H1 (cell line): ENCODE results near the gene HS3ST5. TPM values are rescaled to one million over a fixed set of nuclear protein-coding genes. Genes with fewer than 3 reads are reported as not detected.

ENCODE experiments used
- CBX5 ChIP-seq: fragments of 300-800, 300-1000 bp; sonication (generic); IDR thresholded peaks from 2 replicates; pipeline ENCODE4 v1.7.1; 2016; ENCODE audit warnings: antibody characterized with exemption, low read length, low read depth
- CHD1 ChIP-seq: IDR thresholded peaks from 2 replicates; pipeline ENCODE4 v1.6.1; 2012; ENCODE audit warnings: low read depth, low read length, improper control_type of control experiment
- EP300 ChIP-seq, 2 experiments: IDR thresholded peaks; 1 replicate in 1 of 2; 2 replicates in 1 of 2; pipeline ENCODE4 v1.6.1; 2011 to 2012; ENCODE audit warnings: low read depth in 2 of 2, low read length in 2 of 2, mild to moderate bottlenecking in 2 of 2, borderline replicate concordance in 1 of 2, inconsistent platforms in 1 of 2, moderate library complexity in 1 of 2
- POU5F1 ChIP-seq: IDR thresholded peaks from 2 replicates; pipeline ENCODE4 v1.6.1; 2011; ENCODE audit warnings: low read depth, mild to moderate bottlenecking, low read length, moderate library complexity
- RNF2 ChIP-seq: fragments of 200-900, 300-1000 bp; sonication (generic); IDR thresholded peaks from 2 replicates; pipeline ENCODE4 v1.7.1; 2016; ENCODE audit warnings: borderline replicate concordance, low read depth, mild to moderate bottlenecking, antibody characterized with exemption, low read length; ENCODE audit not compliant: poor library complexity, severe bottlenecking; ENCODE audit errors: missing control alignments
- polyA plus RNA-seq, 7 experiments: library from polyadenylated mRNA; depleted of rRNA in 3 of 7; stranded (reverse) in 5 of 7; unstranded in 2 of 7; fragments of >200 nt in 5 of 7; fragments of 200-250 nt in 2 of 7; gene quantifications; 1 replicate in 5 of 7; 2 replicates in 1 of 7; 4 replicates in 1 of 7; pipeline versions ENCODE4 v1.2.1 to v1.2.3, GENCODE V29; 2011 to 2013; ENCODE audit warnings: missing spikeins in 2 of 7, mixed read lengths in 2 of 7
- total RNA-seq: library from RNA; stranded (reverse); fragmentation: NEBNext Ultra II Directional; extraction: Animal tissue kit (Norgen Biotek cat#: 25700); gene quantifications from 2 replicates; pipeline ENCODE4 v1.2.1, GENCODE V29; 2021

Gene HS3ST5
- total and polyA plus RNA-seq, 2 of the 8 experiments (the other 6 are each of a cell fraction or from before 2014, with no cell fraction given), result 1.2 to 9.9 TPM

DNA sequence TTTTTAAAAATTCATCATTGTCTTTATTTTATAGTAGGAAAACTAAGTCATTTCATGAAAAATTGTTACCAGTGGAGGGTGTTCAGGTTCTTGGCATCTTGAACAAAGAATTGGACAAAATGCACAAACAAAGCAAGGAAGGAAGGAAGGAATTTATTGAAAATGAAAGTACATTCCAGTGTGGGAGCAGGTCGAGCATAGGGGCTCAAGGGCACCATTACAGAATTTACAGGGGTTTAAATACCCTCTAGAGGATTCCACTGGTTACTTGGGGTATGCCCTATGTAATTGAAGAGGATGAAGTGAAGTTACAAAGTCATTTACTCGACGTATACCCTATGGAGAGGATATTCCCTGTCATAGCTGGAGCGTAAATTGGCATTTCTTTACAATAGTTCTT is 334.5 kb downstream of the HS3ST5 start (continued):
- TF ChIP-seq POU5F1, result no peak
- no peak for TF ChIP-seq EP300 (IDR thresholded peaks at IDR 0.05; ENCODE audit: borderline replicate concordance in 1 of 2, low read depth in 2 of 2, low read length in 2 of 2)
- no peak for TF ChIP-seq RNF2
- no peak for TF ChIP-seq CBX5
- TF ChIP-seq CHD1, result no peak
